Endothelial cell (in vitro differentiated cells): Measurements from ENCODE around the gene PCA3. TPM values are rescaled to one million over a fixed set of nuclear protein-coding genes. Genes with fewer than 3 reads are reported as not detected.

Experiments used
- DNase-seq: peaks from one replicate; pipeline ENCODE4 v3.0.0; 2021; ENCODE audit warnings: low spot score
- H3K27ac Mint-ChIP-seq: one replicate; pipeline ENCODE4 v1.8.0; 2021; ENCODE audit warnings: mixed read lengths, inconsistent platforms; ENCODE audit not compliant: unreplicated experiment
- H3K27me3 Mint-ChIP-seq: one replicate; pipeline ENCODE4 v1.8.0; 2021; ENCODE audit warnings: mild to moderate bottlenecking, moderate library complexity, mixed read lengths, inconsistent platforms; ENCODE audit not compliant: unreplicated experiment
- H3K36me3 Mint-ChIP-seq: one replicate; pipeline ENCODE4 v1.8.0; 2021; ENCODE audit warnings: mild to moderate bottlenecking, low read depth, mixed read lengths, inconsistent platforms; ENCODE audit not compliant: unreplicated experiment
- H3K4me1 Mint-ChIP-seq: one replicate; pipeline ENCODE4 v1.8.0; 2021; ENCODE audit warnings: mild to moderate bottlenecking, mixed read lengths, inconsistent platforms; ENCODE audit not compliant: unreplicated experiment
- H3K4me3 Mint-ChIP-seq: one replicate; pipeline ENCODE4 v1.8.0; 2021; ENCODE audit warnings: mild to moderate bottlenecking, mixed read lengths, inconsistent platforms; ENCODE audit not compliant: unreplicated experiment
- H3K9me3 Mint-ChIP-seq: one replicate; pipeline ENCODE4 v1.8.0; 2021; ENCODE audit warnings: mixed read lengths, inconsistent platforms; ENCODE audit not compliant: unreplicated experiment
- total RNA-seq: library from RNA; stranded (reverse); fragmentation: NEBNext Ultra II Directional; extraction: Animal tissue kit (Norgen Biotek cat#: 25700); gene quantifications from one replicate; pipeline ENCODE4 v1.2.1, GENCODE V29; 2021; ENCODE audit not compliant: unreplicated experiment
- TF ChIP-seq, protein P1 (sequence below): fragments of 200-600 bp; sonication (generic); IDR thresholded peaks from one replicate; pipeline ENCODE4 v1.5.0; 2021; ENCODE audit warnings: antibody characterized with exemption; ENCODE audit not compliant: unreplicated experiment

Gene PCA3
- total RNA-seq, 1 donor from 2014 or later = 0.62 TPM

DNA sequence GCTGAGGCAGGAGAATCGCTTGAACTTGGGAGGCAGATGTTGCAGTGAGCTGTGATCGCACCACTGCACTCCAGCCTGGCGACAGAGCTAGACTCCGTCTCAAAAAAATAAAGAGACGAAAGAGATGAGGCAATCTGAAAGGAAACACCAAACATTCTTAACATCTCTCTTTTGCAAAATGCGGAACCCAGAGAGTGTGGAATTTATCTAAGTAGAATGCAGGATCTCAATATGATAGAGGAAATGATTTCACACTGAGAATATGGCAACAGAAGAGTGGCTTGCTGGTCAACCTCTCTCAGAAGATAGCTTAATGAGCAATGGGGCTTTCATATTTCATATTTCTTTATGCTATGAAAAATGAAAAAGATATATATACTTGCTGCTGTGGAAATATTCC is 33.4 kb upstream of the PCA3 start:
- Mint-ChIP-seq H3K27me3 (no peaks in the 10 kb centered on the region), H3K4me1 (no peaks in the 10 kb centered on the region), H3K9me3 (no peaks in the 10 kb centered on the region), H3K4me3 (no peak overlapping the region), H3K36me3 (no peaks in the 10 kb centered on the region), H3K27ac (no peak overlapping the region)
- TF ChIP-seq, protein P1, sequence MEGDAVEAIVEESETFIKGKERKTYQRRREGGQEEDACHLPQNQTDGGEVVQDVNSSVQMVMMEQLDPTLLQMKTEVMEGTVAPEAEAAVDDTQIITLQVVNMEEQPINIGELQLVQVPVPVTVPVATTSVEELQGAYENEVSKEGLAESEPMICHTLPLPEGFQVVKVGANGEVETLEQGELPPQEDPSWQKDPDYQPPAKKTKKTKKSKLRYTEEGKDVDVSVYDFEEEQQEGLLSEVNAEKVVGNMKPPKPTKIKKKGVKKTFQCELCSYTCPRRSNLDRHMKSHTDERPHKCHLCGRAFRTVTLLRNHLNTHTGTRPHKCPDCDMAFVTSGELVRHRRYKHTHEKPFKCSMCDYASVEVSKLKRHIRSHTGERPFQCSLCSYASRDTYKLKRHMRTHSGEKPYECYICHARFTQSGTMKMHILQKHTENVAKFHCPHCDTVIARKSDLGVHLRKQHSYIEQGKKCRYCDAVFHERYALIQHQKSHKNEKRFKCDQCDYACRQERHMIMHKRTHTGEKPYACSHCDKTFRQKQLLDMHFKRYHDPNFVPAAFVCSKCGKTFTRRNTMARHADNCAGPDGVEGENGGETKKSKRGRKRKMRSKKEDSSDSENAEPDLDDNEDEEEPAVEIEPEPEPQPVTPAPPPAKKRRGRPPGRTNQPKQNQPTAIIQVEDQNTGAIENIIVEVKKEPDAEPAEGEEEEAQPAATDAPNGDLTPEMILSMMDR = no peak
- no peak for DNase-seq

DNA sequence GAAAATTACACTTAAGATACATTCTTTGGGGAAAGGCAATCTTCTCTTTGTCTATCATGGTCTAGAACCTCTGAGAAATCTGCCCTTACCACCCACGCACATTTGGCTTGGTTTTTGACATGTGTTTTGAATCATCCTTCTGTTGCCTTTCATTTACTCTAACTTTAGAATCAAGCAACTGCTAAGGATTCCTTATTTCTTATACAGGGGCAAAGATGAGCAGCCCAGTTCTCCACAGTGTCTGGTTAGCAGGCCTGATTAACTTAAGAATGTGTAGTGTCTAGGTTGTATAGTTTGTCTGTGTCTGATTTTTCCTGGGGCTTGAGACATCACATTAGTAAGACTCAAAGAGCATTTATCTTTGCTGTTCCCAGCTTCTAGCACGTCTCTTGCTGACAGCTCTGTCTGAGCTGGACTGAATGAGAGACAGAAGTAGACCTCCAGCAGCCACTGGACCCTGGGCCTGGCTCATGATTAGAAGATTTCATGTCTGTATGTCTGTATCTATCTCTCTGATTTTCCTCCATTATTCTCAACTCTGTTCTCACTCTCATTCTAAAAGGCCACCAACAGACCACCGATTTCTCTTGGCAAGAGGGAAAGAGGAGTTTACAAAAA is 31.8 kb upstream of the PCA3 start:
- Mint-ChIP-seq H3K4me3 (no peak overlapping the region), H3K9me3 (no peaks in the 10 kb centered on the region), H3K27ac (no peak overlapping the region), H3K36me3 (no peaks in the 10 kb centered on the region), H3K27me3 (no peaks in the 10 kb centered on the region), H3K4me1 (no peaks in the 10 kb centered on the region)
- no peak for DNase-seq
- TF ChIP-seq, protein P1 = no peak

DNA sequence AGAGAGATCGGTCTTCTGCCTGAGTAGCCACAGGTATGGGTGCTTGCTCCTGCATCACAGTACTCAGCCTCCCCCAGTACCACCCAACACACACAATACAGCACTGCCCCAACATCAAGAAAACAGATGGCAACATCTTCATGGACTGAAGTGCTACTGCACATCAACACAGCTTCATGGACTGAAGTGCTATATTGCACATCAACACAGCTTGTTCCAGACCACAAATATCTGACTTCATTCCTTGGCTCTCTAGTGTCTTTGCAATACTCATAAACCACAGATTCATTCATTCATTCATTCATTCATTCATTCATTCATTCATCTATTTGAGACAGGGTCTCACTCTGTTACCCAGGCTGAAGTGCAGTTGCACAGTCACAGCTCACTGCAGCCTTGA is 31.1 kb upstream of the PCA3 start:
- no peaks in the 10 kb centered on the region for H3K36me3 Mint-ChIP-seq
- no peaks in the 10 kb centered on the region for H3K4me1 Mint-ChIP-seq
- H3K27me3 Mint-ChIP-seq = no peaks in the 10 kb centered on the region
- DNase-seq = no peak
- TF ChIP-seq, protein P1 = no peak
- no peak overlapping the region for H3K4me3 Mint-ChIP-seq
- H3K27ac Mint-ChIP-seq = no peak overlapping the region
- H3K9me3 Mint-ChIP-seq = no peaks in the 10 kb centered on the region

DNA sequence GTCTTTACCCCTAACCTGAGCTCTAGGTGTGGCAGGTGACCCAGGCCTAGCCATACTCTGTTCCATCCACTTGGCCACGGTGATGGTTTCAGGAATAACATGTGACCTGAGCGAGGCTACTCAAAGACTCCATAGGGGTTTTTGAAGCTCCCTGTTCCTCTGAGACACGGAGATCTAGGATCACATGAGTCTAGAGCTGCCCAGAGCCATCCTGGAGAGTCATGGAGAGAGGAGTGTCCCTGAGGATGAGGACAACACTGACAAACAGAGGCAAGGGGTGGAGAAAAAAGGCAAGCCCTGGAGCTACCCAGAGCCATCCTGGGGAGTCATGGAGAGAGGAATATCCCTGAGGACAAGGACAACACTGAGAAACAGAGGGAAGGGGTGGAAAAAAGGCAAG is 29.5 kb upstream of the PCA3 start:
- no peaks in the 10 kb centered on the region for H3K4me1 Mint-ChIP-seq
- H3K27ac Mint-ChIP-seq = no peak overlapping the region
- no peaks in the 10 kb centered on the region for H3K9me3 Mint-ChIP-seq
- no peaks in the 10 kb centered on the region for H3K36me3 Mint-ChIP-seq
- H3K4me3 Mint-ChIP-seq = no peak overlapping the region
- H3K27me3 Mint-ChIP-seq = no peaks in the 10 kb centered on the region
- DNase-seq = no peak
- TF ChIP-seq, protein P1 = no peak

DNA sequence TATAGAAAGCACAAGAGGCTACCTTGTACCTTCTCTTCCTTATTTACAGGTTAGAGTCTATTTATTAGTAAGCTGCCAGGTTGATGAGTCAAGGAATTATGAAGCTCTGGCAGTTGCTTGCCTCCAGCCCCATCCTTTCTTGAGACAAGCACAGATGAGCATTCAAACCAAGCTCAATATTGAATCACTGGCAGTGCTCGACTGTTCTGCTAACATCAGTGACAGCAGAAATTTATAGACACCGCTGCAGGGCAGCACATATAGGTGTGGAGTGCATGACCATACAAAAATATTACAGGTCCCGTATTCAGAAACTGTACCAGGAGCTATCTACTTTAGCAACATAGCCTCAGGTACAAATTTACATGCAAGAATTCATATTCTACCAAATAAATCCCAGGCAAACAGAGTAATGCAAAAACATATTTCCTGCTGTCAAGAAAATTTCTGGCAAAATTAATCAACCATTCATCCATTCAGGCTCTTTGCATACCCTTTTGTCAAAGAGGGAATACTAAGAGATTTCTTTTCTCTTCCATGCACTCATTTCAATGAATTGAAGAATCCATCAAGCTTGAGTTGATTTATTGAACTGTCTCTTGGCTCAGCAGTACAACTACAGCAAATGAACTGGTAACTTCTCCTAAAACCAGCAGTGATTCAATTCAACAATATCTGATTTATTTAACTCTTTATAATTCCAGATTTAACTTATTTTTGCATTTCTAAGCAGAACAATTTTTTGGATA is 26.9 kb upstream of the PCA3 start:
- no peaks in the 10 kb centered on the region for H3K36me3 Mint-ChIP-seq
- DNase-seq = no peak
- TF ChIP-seq, protein P1 = no peak
- no peak overlapping the region for H3K4me3 Mint-ChIP-seq
- H3K9me3 Mint-ChIP-seq = no peaks in the 10 kb centered on the region
- H3K27ac Mint-ChIP-seq = no peak overlapping the region
- H3K4me1 Mint-ChIP-seq = no peaks in the 10 kb centered on the region
- peaks cover under 1% of the 10 kb centered on the region for H3K27me3 Mint-ChIP-seq
